ENCODE measurements around the gene JAKMIP1. TPM values are rescaled to one million over a fixed set of nuclear protein-coding genes. Genes with fewer than 3 reads are reported as not detected.
"Not testable (repeated sequence)": the region's sequence is repeated elsewhere in the genome, so short reads cannot be mapped to it uniquely, and the experiment has no call there.

JAKMIP1 gene
- total and polyA plus RNA-seq, 9 donors: 0.33 to 1.00 (median 0.56) TPM; not detected in 1

DNA sequence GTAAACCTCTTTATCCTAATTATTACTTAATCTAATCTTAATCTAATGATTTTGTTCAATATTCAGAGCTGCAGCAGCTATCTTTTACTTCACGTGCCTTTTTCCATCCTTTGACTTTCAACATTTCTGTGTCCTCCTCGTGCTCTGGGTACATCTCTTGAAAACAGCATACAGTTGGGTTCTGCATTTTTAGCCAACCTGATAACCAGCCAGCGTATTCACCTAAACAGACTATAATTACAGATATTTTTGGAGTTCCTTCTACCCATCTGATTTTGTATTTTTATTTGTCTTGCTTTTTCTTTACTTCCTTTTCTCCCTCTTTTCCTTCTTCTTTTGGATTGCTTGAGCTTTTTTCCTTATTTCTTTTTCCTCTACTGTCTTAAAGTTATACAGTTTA is 16.2 kb upstream of the JAKMIP1 start:
- H3K9me3 ChIP-seq: no peaks in the 10 kb centered on the region
- H3K4me1 ChIP-seq (ENCODE audit: insufficient read depth): peaks cover 1% of the 10 kb centered on the region
- H3K27ac ChIP-seq: no peak overlapping the region
- H3K27me3 ChIP-seq: no peaks in the 10 kb centered on the region
- WGBS, 3 donors: 66 to 72% (median 69%) methylated on average over 3 of the region's 3 CpGs
- no peak overlapping the region for H3K4me3 ChIP-seq
- no peaks in the 10 kb centered on the region for H3K36me3 ChIP-seq
- TF ChIP-seq POLR2A (IDR thresholded peaks at IDR 0.05) (no peak), EP300 (IDR thresholded peaks at IDR 0.05) (no peak)
- TF ChIP-seq, protein P1, sequence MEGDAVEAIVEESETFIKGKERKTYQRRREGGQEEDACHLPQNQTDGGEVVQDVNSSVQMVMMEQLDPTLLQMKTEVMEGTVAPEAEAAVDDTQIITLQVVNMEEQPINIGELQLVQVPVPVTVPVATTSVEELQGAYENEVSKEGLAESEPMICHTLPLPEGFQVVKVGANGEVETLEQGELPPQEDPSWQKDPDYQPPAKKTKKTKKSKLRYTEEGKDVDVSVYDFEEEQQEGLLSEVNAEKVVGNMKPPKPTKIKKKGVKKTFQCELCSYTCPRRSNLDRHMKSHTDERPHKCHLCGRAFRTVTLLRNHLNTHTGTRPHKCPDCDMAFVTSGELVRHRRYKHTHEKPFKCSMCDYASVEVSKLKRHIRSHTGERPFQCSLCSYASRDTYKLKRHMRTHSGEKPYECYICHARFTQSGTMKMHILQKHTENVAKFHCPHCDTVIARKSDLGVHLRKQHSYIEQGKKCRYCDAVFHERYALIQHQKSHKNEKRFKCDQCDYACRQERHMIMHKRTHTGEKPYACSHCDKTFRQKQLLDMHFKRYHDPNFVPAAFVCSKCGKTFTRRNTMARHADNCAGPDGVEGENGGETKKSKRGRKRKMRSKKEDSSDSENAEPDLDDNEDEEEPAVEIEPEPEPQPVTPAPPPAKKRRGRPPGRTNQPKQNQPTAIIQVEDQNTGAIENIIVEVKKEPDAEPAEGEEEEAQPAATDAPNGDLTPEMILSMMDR (IDR thresholded peaks at IDR 0.05): no peak
- no peak for DNase-seq
- intact Hi-C loops (cut with DNase I): no loop called here

DNA sequence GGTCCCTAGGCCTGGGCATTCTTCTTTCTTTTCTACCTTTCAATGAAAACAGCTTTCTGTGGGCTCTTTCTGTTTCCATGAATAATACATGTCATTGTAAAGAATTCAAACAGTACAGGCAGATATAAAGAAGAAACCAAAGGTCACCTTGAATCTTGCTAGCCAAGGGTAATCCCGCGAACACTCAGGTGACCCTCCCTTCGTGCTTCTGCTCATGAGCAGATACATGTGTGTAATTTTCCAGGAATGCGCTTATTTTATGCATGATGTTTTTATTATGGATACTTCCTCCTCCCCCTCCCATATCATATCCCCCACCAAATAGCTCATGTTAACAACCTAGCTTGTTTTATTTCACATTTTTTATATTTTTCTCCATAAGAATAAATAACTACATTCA is 9.6 kb upstream of the JAKMIP1 start:
- Histone ChIP-seq H3K4me1 (ENCODE audit: insufficient read depth) (no peaks in the 10 kb centered on the region), H3K4me3 (no peak overlapping the region), H3K9me3 (no peaks in the 10 kb centered on the region), H3K36me3 (no peaks in the 10 kb centered on the region), H3K27ac (no peak overlapping the region), H3K27me3 (no peaks in the 10 kb centered on the region)
- TF ChIP-seq POLR2A (IDR thresholded peaks at IDR 0.05): no peak
- WGBS, 3 donors: 43 to 55% (median 45%) methylated on average over 4 of the region's 4 CpGs
- intact Hi-C loops (cut with DNase I): no loop called here
- no peak for DNase-seq

DNA sequence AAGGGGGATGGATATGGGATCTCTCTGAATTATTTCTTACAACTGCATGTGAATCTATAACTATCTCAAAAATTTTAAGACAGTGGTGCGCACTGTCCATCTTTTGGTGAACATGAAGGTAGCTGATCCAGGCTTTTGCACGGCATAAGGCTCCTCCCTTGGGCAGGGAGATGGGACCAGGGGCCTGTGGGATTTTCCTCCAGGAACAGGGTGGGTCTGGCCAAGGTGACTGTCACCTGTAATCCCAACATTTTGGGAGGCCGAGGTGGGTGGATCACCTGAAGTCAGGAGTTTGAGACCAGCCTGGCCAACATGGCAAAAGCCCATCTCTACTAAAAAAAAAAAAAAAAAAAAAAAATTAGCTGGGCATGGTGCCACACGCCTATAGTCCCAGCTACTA is 8.9 kb upstream of the JAKMIP1 start:
- H3K36me3 ChIP-seq; H3K4me3 ChIP-seq; H3K27me3 ChIP-seq; DNase-seq; H3K9me3 ChIP-seq; H3K4me1 ChIP-seq (ENCODE audit: insufficient read depth); H3K27ac ChIP-seq; intact Hi-C loops (cut with DNase I): not testable (repeated sequence)
- 76 to 80% (median 78%) methylated on average over 4 of the region's 4 CpGs for WGBS, 3 donors

DNA sequence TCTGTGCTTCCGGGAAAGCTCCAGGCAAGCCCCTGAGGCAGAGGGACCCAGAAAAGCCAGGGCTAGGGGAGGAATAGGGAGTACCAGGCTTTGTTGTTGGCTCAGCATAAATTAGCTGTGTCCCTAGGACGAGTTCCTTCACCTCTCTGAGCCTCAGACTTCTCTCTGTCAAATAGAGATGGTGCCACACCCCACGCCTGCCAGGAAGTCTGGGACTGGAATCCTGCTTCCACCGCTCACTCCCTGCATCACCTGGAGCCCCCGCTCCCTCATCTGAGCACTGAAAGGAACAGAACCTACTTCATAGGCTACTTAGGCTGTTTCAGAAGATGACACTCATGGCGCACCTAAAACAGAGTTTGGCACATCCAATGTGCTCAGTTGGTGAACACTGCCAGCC is 8.1 kb upstream of the JAKMIP1 start:
- TF ChIP-seq EP300 (IDR thresholded peaks at IDR 0.05) (no peak), POLR2A (IDR thresholded peaks at IDR 0.05) (no peak)
- TF ChIP-seq, protein P1 (IDR thresholded peaks at IDR 0.05): no peak
- intact Hi-C loops (cut with DNase I): no loop called here
- 64 to 77% (median 71%) methylated on average over 6 of the region's 6 CpGs for WGBS, 3 donors
- H3K27ac ChIP-seq: no peak overlapping the region
- no peaks in the 10 kb centered on the region for H3K27me3 ChIP-seq
- no peak for DNase-seq
- H3K9me3 ChIP-seq: no peaks in the 10 kb centered on the region
- no peaks in the 10 kb centered on the region for H3K36me3 ChIP-seq
- no peaks in the 10 kb centered on the region for H3K4me1 ChIP-seq (ENCODE audit: insufficient read depth)
- no peak overlapping the region for H3K4me3 ChIP-seq

DNA sequence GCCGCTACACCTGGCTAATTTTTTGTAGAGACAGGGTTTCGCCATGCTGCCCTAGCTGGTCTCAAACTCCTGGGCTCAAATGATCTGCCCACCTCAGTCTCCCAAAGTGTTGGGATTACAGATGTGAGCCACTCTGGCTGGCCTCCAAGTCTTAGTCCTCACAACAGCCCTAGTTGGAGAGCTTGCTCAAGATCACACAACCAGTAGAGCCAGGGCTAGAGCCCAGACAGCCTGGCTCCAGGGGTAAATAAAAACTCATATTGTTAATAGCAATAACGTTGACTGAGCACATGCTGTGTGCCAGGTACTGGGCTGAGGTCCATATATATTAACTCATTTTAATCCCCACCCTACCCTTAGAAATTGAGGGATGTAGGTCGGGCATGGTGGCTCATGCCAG is 7.3 kb upstream of the JAKMIP1 start:
- Histone ChIP-seq H3K36me3 (no peaks in the 10 kb centered on the region), H3K27ac (no peak overlapping the region), H3K4me1 (ENCODE audit: insufficient read depth) (no peaks in the 10 kb centered on the region), H3K4me3 (no peak overlapping the region), H3K9me3 (no peaks in the 10 kb centered on the region), H3K27me3 (no peaks in the 10 kb centered on the region)
- 67 to 77% (median 72%) methylated on average over 4 of the region's 4 CpGs for WGBS, 3 donors
- DNase-seq: no peak
- TF ChIP-seq POLR2A (IDR thresholded peaks at IDR 0.05) (no peak), EP300 (IDR thresholded peaks at IDR 0.05) (no peak)
- TF ChIP-seq, protein P1 (IDR thresholded peaks at IDR 0.05): no peak
- intact Hi-C loops (cut with DNase I): no loop called here
